GM18499 (cell line): ENCODE data around the gene ADAT3.
"Not testable (repeated sequence)": the region's sequence is repeated elsewhere in the genome, so short reads cannot be mapped to it uniquely, and the experiment has no call there.

ENCODE experiments used
- ATAC-seq: cut with Tn5 transposase; IDR thresholded peaks from one replicate; pipeline ENCODE4 v1.9.1; 2021; ENCODE audit warnings: moderate number of reproducible peaks; ENCODE audit not compliant: insufficient read depth, unreplicated experiment

The ADAT3 gene

DNA sequence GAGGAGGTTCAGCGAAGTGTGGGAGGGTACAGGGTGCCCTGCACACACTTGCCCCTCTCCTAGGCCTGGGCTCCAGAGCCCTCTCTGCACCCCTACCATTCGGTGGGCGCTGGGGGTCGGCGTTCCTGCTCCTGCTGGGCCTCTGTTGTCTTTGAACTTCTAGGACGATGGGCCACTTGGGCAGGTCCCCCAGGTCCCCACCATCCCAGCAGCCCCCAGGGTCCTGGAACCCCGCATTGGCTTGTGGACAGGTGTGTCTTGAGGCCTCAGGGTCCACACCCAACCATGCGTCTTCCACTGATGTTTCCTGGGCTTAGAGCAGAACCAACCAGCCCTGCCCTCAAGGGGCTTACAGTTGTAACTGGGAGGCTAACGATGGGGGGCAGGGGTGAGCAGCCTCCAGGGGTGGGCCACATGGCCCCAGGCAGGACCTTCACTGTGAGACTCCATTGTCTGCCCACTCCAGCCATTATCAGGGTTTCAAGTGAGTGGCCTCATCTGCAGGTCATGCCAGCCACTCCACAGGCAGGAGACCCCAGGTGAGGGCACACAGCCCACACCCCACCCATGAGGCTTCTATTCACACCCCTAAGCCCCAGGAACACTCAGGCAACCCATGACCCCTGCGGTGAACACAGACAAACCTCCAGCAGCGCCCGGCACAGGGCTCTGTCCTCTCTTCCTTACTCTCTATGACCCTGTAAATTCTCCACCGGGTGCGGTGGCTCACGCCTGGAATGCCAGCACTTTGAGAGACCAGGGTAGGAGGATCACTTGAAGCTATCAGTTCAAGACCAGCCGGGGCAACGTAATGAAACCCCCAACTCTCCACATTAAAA is 39.8 kb upstream of the ADAT3 start:
- no peak for ATAC-seq

DNA sequence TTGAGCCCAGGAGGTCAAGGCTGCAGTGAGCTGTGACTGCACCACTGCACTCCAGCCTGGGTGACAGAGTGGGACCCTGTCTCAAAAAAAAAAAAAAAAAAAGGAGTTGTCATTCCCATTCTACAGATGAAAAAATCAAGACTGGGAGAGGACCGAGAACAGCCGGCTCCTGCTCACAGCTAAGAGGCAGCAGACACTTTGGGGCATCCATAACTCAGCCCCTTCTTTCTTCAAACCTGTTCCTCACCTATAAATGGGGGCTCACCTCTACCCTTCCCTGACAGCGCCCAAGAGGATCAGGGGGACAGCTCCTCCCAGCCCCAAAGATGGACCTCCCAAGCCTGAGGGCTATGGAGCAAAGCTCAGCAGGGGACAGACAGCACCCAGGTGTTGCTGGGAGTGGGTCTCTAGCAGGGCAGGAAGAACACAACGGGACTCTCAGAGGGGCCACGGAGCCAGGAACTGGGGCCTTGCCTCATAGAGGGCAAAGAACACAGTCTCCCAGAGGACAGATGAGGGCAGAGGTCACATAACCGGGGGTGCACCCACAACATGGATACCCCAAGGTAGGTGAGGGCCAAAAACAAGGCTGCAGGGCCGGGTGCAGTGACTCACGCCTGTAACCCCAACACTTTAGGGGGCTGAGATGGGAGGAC is 38.4 kb upstream of the ADAT3 start:
- ATAC-seq, result no peak

DNA sequence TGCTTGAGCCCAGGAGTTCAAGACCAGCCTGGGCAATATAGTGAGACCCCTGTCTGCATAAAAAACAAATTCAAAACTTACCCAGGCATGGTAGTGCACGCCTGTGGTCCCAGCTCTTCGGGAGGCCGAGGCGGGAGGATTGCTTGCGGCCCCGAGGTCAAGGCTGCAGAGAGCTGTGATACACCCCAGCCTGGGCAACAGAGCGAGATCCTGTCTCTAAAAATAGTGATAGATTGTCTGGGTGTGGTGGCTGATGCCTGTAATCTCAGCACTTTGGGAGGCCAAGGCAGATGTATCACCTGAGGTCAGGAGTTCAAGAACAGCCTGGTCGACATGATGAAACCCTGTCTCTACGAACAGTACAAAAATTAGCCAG is 37.9 kb upstream of the ADAT3 start:
- no peak for ATAC-seq

DNA sequence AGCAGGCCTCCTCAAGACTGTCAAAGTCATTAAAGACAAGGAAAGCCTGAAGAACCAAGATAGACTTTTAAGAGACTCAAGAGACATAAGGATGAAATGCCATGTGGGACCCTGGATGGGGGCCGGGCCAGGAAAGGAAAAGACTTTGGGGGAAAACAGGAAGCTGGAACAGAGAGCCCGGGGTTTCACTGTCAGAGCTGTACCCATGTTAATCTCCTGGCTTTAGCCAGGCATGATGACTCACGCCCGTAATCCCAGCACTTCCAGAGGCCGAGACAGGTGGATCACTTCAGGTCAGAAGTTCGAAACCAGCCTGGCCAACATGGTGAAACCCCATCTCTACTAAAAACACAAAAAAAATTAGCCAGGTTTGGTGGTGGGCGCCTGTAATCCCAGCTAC is 36.2 kb upstream of the ADAT3 start:
- no peak for ATAC-seq

DNA sequence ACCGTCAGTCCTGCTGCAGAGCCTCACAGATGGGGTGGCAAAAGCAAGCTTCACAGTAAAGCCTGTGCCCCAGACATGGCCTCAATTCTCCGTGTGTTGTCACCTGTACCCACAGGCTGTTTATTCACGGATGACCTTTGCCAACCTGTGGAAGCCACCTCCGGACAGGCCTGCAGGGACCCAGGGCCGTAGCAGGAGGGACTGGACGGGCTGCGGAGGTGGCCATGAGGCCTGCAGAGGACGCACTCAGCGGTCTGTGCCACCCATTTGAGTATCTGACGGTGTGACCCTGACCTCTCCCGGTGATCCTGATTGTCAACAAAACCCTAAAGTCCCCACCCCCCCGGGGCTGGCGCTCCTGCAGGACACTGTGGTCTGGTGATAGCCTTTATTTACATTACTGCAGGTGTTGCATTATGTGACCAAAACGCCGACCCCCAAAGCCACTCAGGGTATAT is 34.0 kb upstream of the ADAT3 start:
- no peak for ATAC-seq

DNA sequence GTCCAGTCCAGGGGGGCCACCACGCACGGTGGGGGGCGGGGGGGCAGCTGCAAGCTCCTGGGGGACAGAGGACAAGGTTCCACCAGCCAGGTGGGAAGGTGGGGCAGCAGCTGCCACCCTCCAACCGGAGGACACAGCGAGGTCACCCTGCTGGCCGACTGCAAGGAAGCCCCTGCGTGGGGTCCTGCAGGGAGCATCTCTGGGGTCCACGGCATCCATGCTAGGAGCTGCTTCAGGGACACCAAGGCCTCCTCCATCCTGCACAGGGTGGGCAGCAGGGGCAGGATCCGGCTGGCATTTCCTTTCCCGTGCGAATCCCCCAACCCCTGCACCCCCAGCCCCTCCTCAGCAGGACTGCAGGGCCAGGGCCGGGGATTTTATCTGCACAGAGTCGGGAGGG is 33.6 kb upstream of the ADAT3 start:
- ATAC-seq, result no peak

DNA sequence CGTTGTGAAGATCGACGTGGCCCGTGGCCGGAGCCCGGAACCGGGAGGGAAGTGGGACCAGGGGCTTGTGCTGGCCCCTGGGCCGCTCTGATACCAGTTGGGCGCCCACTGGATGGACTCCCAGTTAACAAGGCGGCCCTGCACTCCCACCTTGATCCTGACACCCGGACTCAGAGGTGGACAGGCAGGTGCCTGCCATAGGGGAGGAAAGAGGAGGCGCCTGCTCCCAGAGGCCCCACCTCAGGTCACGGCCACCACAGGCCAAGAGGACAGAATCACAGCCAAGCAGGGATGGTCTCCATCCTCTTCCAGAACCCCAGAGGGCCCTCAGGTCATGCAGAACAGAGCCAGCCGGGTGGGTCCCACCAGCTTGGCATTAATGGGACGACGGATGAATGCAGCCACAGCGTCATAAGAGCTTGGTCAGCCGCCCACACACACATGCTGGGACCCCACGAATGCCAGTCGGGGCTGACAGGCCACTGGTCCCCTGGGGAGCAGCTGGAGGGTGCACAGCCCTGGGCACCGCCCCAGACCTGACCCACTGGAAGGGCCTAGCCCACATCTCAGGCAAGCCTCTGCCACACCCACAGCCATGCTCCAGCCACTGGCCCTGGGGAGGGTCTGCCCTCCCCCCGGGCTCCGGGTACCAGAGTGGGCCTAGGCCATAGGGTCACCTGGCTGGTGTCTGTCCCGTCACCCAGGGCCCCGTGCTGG is 32.2 kb upstream of the ADAT3 start:
- no peak for ATAC-seq

DNA sequence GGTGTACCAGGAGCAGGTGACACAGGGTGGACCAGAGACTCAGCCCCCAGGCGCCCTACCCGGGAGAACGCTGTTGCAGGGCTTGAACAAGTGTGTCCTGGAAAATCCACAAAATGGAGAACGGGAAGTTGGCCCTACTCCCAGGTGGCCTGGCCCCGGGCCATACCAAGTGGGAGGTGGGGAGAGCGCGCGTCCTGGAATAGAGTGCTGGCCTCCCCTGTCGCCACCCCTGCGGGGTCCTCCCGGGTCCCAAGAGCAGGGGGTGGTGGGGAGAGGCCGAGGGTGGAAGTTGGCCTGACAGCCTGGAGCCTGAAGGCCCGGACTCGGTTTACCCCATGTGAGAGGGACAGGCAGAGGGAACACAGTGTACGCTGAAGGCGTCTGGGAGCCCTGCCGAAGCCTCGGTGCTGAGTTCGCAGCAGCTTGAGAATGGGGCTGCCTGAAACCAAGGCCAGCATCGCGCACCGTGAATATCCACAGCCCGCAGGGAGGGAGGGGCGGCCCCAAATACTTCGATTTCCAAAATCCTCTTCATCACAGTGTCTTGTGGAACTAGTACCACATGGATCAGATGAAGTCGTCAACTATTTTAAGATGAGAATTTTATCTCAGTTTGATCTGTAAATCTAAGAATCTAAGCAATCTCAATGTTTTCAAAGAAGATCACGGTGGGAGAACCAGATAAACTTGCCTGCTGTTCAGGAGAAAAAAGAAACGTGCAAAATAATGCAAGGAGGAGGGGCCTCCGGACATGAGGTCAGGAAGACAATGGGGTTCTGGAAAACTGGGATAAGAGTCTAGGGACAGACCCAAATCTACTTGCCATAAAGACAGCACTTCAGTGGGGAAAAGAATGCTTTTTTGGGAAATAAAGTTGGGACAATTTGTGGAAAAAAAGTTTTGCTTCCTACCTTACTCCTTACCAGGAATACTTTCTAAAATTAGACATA is 31.4 kb upstream of the ADAT3 start:
- no peak for ATAC-seq

DNA sequence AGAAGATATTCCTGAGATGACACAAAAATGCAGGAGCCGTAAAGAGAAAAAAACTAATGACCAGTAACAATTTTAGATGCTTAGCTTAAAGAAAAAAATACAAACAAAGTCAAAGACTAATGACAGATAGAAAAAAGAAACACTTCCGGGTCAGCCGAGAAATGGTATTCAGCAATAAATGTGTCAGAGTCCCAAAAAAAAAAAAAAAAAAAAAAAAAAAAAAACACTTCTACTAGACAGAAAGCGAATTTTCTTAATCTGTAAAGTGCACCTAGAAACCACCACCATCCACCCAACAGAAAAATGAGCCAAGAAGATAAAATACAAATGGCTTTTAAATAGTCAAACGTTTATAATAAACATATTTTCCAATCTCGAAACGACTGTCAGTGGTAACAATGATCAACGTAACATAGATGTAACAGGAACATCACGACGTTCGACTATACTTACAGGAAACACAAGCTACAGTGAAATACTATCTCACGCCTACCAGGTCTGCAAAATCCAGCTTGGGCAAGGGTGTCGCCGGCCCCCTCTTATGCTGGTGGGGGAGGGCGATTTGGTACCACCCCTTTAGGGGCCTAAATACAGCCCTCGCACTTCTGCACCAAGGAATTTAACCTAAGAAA is 30.5 kb upstream of the ADAT3 start:
- no peak for ATAC-seq

DNA sequence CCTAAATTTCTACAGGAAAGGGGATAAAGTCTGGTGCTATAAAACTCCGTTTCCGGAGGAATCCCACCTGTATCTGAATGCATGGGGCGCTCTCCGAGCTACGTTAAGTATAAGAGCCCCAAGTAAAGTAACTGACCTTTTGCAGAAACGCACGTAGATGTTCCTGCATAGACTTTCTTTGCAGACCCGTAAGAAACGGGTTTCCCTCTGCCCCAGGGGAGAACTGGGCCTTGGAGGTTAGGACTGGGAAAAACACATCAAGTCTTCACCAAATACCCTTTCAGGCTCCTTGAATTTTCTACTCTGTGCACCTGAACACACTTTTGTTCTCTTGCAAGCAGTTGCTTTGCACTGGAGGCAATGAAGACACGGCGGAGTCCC is 29.9 kb upstream of the ADAT3 start:
- ATAC-seq, result not testable (repeated sequence)

DNA sequence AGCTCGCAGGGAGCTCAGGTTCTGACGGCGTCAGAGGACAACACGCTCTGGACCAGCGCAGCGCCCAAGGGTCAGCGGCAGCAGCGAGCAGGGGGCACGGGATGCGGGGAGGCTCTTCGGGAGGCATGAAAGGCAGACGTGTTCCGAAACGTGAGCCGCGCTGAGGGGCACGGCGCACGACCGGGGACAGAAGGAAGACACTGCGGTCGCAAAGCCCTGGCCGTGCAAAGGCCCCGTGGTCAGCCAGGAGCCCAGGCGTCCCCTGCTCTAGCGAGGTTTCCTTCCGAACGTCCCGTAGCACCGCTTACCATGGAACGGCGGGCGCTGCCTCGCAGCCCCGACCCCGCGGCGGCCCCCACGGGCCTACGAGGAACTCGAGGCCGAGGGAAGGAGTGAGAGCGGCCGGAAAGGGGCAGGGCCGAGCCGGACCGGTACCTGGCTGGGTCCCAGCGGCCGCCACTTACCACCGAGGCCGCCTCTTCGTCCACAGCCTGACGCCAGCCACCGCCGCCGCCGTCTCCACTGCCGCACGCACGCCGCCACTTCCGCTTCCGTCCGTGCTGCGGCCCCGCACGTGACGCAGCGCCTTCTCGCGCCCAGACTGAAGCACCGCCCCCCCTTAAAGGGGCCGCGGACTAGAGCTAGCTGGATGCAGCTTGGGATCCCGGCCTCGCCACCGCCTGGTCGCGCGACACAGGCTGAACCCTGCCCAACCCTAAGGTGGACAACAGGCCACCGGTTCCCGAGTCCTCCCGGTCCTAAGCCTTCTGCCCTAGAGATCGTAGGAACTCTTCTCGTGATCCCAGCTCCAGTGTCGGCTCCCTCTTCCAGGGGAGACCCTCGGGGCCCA is 29.3 kb upstream of the ADAT3 start:
- no peak for ATAC-seq

DNA sequence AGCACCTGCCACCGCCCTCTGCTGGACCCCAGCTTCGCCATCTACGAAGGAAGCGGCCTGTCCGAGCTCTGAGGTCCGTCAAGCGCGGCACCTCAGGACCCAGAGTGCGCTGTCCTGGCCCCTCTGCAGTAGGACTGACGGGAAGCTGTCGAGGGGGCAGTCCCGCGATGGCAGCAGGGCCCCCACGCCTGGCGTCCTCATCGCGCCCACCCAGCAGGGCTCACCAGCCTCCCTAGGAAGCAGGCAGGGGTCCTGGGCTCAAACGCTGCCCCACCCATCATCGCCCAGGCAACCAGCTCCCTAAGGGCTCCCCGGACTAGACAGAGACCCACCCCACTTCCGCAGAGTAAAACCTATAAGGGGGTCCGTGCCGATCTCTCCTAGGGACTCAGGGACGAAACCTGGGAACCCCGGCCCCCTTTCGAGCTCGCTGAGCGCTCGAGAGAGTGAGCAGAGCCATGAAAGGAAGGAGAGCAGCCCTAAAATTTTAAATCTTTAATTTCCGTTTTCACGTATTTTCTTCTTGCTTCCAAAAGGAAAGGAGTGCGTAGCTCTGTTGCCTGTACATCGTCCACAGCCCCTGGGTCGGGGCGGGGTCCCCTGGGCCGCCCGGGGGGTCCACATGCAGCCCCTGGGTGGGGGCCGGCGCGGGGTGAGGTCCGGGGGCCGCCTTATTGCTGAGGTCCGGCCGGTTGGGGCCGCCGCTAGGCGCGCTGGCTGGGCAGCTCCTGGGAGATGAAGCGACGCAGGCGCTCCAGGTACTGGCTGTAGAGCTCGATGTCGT is 28.5 kb upstream of the ADAT3 start:
- not testable (repeated sequence) for ATAC-seq

DNA sequence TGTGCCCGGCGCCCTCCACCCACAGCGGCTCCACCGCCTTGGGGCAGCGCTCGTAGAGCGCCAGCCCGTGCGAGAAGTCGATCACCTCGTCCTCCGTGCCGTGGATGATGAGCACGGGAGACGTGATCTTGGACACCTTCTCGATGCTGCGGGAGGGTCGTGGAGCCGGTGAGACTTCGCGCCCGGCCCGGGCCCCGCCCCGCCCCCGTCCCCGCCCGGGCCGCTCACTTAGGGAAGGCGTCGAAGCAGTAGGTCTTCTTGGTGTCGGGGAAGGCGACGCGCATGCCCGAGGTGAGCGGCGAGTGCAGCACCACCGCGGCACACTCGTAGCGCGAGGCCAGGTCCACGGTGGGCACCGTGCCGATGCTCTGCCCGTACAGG is 27.9 kb upstream of the ADAT3 start:
- ATAC-seq, result not testable (repeated sequence)

DNA sequence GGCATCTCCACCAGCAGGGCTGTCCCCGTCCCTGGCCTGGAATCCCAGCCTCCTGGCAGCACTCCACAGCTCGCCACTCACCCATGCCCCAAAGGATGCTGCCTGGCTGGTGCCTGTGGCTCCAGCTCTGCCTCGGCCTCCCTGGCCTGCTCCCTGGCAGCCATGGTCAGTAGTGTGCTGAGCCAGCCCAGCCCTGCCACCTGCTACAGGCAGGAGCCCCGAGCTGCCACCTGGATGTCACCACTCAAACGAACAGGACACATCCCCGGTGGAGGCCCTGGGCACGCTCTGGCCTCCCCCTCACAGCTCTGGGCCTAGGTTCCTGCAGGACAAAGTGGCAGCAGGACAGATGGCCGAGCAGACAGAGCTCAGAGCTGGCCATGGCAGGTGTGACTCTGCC is 26.6 kb upstream of the ADAT3 start:
- ATAC-seq, result not testable (repeated sequence)

DNA sequence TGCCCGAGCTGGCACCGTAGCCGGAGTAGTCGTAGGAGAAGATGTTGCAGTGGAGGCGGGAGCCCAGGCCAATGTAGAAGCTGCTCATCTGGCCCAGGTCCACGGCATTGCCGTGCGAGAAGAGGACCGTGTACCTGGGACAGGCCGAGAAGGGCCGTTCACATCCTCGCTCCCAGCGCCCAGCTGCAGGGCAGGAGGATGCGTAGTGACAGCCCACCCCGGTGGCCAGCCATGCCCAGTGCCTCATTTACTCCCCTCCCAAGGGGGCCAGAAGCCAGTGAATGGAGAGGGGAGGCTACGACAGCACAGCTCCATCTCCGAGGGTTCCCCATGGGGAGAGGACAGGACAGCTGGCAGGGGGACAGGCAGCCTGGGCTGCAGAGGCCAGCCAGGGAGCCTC is 25.2 kb upstream of the ADAT3 start:
- not testable (repeated sequence) for ATAC-seq

DNA sequence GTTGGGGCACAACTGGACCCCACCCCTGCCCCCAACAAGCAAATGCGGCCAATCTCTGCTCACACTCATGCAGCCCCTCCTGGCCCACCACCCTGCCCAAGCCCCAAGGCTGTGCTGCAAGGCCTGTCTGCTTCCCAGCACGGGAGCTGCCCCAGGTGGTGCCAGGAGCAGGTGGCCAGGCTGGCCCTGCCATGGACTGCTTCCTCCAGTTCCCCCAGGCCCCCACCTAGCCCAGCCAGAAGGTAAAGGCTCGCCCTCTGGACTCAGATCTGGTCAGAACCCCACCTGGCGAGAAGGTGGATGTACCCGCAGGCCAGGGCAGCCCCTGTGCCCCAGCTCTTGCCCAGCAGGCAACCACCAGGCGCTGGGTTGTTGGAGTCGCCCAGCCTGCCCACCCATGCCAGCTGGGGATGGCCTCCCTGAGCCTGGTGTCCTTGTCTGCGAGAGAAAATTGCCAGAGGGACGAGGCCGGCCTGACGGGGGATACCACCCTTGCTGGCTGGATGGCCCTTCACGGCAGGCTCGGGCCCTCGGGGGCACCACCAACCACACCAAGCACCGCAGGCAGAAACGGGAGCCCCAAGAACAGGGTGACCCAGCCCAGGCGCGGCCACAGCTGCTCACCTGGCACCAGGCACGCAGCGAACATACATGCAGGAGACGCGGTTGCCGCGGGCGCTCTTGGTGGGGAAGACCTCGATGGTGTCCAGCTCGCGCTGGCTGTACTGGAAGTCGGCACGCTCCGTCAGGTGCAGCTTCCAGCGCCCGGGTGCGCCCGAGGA is 24.4 kb upstream of the ADAT3 start:
- no peak for ATAC-seq

DNA sequence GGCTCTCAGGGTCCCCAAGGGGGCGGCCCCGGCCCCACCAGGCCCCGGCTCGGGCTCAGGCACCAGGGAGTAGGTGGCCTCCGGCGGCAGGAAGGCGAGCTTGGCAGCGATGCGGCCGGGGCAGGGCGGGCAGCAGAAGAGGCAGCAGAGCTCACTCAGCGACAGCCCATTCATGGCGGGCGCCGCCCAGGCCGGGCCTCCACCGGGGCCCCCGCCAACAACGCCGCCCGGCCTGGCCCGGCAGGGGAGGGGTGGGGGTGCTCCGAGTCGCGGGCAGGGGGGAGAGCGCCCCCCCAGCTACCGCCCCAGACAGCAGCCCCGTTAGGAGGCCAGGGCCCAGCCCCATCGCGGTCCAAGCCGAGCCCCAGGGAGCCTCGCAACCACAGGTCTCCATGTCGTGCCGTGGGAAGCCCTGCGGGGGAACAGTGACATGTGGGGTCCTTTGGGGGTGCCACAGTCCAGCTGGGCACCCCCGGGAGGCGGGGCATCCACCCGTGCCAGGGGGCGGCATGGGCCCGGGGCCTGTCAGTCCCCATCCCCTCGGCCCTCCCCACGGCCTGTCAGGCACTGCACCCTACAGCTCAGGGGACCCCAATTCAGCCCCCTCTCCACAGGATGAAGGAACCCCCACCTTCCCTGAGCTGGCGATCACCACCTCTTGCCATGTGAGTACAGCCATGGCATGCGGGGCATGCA is 23.7 kb upstream of the ADAT3 start:
- ATAC-seq, result not testable (repeated sequence)
